GM19035 (cell line): ENCODE measurements around the gene DNAJB2.
A peak's percentile ranks its signal among the peaks of the same experiment; 100 is the strongest.

Experiments used
- ATAC-seq: cut with Tn5 transposase; IDR thresholded peaks from one replicate; pipeline ENCODE4 v1.9.1; 2021; ENCODE audit not compliant: unreplicated experiment

DNAJB2 gene

DNA sequence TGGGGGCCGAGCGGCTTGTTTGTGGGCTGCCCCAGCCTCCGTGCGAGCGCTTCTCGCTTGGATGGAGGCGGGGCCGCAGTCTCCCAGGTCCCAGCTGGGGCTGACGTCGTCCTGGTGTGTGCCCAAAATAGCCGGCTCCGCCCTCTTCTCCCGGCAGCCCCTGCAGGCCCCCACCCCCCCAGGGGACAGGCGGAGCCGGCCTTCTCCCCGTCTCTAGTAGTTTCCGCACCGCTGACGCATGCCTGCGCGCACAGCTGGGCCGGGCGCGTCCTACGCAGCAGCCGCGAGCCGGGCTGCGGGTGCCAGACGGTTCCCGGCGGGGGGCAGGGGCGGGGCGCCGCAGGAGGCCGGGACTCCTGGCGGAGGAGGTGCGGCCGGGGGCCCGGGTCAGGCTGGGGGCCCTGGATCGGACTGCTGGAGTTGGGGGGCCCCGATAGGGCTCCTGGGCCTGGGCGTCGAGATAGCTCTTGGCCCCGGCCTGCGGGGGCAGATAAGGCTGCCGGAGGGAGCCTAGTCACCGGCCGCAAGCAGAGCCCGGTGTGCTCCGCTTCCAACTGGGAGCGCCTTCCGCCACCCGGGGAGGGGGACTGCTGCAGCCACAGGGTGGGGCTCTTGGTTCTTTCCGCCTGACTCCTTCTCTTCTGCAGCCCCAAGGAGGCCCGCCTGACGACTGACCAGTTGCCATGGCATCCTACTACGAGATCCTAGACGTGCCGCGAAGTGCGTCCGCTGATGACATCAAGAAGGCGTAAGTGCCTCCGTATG lies at the start of gene DNAJB2:
DNAJB2 (plus strand) TSS at position 216 of the 765 bp plus-strand sequence; CDS start at position 684, 468 bp downstream.
- ATAC-seq: peak; percentile 83

DNA sequence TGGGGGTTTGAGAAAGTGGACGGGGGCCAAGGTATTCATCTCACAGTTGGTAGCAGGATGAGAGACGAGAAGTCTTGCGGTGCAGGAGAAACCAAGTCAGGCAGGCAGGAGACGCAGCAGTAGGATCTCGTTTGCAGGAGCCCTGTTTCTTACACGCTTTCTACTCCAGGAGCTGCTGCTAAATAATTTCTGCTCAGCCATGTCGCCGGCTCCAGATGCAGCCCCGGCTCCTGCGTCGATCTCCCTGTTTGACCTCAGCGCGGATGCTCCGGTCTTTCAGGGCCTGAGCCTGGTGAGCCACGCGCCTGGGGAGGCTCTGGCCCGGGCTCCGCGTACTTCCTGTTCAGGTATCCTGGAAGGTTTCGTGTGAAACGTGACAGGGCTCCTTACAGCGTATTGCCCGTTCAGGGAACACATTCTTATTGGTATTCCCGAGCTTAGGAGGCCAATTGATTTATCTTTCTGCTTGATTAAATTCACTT lies 49.1 kb upstream of the DNAJB2 start:
- peak; percentile 17 for ATAC-seq

DNA sequence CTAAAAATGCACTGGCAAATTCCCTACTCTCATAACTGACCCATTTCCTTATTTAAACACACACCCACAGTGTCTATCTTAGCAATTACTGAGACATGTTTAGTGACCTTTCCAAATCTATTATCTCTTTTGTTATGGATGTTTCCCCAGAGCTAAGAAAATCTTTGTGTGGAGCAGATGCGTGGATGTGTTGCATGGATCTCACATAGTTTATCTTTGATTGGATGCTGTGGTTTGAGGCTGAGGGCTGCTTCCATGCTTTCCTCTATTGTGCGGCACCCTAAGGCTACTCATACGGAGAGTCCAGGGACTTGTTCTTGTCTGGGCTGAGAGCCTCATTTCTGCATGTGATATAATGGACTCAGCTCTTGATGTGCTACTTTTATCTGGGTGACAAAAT lies 44.8 kb upstream of the DNAJB2 start:
- no peak for ATAC-seq

DNA sequence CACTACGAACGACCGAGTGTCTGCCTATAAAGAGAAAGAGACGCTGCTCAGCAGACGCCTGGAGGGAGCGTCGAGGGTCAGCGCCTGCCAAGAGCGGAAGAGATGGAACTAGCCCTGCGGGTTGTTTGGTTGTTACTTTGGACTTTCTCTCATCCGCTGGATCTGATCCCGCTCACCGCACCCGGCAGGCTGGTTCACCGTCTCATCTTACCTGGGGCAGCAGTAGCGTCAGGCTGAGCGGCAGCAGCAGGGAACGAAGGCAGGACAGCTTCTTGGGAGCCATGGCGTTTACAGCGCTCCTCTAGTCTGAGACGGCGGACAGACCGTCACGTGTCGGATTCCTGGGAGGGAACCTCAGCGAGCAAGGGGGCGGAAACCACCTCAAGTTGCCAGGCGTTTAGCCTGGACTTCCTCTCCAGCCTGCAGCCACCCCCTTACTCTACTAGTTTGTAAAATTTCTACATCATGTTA lies 35.8 kb upstream of the DNAJB2 start:
- ATAC-seq: no peak

DNA sequence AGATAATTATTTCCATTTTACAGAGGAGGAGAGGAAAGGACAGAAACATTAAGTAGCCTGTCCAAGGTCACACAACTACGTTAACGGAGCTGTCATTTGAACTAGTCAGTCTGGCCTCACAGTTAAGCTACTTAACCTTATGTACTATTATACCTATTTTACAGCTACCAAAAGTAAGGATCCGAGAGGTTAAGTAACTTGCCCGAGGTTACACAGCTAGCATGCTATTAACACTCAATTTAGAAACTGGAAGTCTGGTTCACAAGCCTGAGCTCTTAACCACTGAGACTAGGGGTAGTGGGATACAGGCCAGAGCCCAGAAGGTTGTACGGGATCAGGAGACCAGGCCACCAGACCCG lies 34.4 kb upstream of the DNAJB2 start:
- ATAC-seq: no peak

DNA sequence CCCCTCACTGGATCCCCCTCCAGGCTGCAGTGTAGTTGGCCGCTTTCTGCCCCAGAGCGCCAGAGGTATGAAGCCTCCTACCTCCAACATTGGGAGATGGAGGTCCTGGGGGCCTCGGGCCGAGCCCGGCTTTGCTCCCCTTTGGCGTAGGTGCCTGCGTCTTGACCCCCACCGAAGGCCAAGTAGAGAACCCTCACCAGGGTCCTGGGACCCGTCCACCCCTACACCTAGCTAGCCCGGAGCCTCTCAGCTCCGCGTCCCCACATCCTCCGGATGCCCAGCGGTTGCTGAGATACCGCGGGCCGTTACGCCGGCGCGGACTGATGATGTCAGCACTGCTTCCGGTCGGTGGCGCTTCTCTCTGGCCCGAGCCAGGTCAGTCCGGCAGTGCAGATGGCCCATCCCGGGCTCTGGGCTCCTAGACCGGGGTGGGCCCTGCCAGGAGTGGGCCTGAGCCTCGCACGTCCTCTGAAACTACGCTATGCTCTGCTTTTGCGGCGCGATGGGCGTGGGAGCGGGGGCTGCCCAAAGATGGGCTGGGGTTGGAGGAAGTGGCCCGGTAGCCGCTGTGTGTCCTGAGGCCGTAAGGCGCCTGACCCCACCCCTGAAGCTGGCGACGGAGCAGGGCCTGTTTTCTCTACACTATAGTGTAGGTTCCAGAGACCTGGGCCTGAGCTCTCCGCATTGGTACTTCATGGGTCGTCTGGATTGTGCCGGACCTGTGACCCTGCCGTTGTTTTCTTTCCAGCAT lies 33.8 kb upstream of the DNAJB2 start, which contains the start of the genes GLB1L and STK16:
GLB1L (minus strand) TSS at position 297 of the 751 bp plus-strand sequence. CDS start 1,871 bp downstream, outside the sequence.
STK16 (plus strand) TSS at position 332 of the 751 bp plus-strand sequence. CDS start 521 bp downstream, outside the sequence.
- peak; percentile 86 for ATAC-seq

DNA sequence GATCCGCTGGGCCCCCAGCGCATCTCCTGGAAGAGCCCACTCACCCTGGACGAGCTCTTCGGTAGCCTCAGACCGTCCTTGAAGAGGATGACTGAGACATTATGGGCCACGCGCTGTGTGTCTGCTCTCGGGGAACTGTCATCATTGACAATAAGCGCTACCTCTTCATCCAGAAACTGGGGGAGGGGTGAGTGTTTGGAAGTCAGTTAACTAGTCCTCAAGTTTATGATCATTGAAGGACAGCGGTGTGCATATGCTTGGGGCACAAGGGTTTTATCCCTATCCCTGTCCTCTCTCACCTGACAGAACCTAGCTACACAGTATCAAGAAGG lies 33.3 kb upstream of the DNAJB2 start:
- ATAC-seq: no peak

DNA sequence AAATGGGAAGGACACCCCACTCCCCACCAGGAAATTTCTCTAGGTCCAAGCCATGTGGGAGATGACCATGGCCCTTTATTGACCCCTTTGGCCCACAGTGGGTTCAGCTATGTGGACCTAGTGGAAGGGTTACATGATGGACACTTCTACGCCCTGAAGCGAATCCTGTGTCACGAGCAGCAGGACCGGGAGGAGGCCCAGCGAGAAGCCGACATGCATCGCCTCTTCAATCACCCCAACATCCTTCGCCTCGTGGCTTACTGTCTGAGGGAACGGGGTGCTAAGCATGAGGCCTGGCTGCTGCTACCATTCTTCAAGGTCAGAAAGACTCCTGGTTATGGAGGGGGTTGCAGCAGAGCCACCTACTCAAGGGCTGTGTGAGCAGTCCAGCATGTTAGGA lies 32.6 kb upstream of the DNAJB2 start:
- no peak for ATAC-seq

DNA sequence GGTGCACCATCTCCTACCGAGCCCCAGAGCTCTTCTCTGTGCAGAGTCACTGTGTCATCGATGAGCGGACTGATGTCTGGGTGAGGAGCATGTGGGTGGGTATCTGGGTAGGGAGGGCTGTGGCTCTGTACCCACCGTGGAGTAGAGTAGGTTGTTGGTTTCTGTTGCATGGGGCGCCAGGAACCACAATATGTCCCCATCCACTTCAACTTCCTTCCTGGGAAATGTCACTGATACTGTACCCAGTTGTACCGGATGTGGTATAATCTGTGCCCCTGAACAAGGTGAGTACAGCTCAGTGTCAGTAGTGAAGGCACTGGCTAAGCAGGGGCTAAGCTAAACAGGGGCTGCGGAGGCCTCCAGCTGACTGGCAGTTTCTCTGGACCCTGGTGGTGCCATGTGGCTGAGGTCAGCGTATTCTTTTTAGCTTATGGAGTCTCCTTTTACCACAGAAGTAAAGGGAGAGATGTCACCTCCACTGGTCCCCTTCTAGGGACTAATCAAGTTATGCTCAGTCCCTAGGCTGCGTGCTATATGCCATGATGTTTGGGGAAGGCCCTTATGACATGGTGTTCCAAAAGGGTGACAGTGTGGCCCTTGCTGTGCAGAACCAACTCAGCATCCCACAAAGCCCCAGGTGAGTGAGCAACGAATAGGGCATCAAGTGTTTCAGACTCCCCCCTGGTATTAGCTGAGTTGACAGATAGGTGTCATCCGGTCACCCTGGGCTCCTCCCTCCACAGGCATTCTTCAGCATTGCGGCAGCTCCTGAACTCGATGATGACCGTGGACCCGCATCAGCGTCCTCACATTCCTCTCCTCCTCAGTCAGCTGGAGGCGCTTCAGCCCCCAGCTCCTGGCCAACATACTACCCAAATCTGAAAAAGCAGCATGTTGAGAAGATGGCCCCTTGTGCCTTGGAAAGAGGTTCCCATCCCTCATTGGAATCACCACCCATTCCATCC lies 31.2 kb upstream of the DNAJB2 start:
- ATAC-seq: no peak

DNA sequence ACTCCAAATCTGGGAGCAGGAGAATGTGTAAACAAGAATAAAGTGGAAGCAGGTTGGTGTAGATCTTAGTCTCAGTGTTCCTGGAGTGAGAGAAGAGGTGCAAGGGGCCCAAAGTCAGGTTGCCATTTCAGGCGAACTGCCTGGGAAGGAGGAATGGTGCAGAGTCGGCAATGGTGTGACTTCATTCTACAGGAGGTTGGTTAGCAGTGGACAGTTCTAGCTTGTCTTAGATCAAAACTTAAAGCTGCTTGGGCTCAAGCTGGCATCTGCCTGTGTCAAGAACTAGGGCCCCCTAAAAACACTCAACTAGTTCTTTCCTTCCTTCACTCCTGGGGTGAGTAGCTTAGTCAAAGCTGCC lies 30.3 kb upstream of the DNAJB2 start:
- no peak for ATAC-seq

DNA sequence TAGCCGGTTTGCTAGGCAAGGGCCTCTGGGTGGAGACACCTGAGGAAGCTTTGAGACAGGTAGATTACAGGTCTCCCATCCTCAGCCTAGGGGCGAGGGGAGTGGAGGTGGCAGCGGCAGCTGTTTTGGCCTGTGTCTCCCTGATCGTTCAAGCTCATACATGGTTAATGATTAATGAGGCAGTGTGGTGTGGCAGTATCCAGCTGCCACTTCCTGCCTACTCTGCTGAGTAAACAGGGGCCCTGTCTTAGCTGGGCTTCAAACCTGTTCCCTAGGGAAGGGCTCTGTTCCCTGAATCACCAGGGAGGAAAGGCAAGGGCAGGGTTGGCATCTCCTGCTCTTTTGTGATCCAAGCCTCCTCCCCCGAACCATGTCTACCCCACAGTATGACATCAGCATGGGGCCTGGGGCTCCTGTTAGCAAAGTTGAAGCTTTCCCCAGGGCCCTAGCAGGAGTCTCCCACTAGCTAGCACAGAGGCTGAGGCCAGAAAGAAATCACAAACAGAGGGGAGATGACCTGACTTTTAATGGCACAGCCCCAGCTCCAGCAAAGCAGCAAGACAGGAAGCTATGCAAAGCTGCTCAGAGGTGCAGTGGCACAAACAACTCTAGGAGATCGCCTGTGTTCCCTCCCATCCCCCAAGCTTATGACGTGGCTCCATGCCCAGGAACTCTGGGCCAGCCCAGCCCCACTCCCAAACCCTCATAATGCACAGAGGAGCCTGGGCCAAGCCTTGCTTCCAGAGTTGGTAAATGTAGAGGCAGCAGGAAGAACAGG lies 29.8 kb upstream of the DNAJB2 start:
- no peak for ATAC-seq

DNA sequence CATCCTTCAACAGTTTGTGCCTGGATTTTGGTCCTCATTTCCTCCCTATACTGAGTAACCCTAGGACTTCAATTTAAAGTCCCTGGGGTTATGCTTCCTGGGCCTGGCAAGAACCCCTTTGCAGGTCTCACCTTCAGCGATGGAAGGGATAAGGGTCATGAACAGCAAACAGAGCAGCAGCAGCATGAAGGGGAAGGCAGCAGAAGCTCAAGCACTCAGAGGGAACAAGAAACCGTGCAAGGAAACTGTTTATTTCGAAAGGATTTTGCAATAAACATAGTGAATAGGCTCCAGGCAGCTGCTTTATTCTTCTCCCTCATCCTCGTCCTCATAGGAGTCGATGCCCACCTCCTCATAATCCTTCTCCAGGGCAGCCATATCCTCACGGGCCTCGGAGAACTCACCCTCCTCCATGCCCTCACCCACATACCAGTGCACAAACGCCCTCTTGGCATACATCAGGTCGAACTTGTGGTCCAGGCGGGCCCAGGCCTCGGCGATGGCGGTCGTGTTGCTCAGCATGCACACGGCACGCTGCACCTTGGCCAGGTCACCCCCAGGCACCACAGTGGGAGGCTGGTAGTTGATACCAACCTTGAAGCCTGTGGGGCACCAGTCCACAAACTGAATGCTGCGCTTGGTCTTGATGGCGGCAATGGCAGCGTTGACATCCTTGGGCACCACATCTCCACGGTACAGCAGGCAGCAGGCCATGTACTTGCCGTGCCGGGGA lies 29.0 kb upstream of the DNAJB2 start:
- no peak for ATAC-seq

DNA sequence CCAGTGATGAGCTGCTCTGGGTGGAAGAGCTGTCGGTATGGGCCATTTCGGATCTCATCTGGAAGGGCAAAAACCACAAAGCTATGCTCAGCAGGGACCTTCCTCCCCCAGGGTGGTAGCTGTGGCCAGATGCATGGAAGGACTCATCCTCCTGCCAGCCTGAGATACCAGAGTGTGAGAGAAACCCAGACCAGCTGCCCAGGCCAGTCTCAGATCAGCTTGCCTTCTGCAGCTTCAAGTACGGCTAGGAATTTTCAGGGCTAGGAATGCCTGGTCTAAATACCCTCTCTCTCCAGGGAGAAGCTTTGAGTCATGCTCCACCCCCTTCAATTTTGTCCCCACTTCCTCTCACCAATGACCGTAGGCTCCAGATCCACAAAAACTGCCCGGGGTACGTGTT lies 27.5 kb upstream of the DNAJB2 start:
- no peak for ATAC-seq

DNA sequence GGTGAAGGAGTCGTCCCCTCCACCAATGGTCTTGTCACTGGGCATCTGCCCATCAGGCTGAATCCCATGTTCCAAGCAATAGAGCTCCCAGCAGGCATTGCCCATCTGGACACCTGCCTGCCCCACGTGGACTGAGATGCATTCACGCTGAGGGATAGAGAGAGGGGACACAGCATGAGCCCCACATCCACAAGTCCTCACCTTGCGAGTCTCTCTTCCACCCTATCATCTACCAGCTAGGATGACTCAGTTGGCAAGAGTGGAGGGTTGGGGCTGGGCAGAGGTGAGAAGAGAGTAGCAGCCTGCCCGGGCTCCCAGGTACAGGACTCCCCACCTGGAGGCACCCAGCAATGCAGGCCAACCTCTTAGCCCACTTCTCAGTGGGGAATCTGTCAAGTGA lies 27.1 kb upstream of the DNAJB2 start:
- no peak for ATAC-seq

DNA sequence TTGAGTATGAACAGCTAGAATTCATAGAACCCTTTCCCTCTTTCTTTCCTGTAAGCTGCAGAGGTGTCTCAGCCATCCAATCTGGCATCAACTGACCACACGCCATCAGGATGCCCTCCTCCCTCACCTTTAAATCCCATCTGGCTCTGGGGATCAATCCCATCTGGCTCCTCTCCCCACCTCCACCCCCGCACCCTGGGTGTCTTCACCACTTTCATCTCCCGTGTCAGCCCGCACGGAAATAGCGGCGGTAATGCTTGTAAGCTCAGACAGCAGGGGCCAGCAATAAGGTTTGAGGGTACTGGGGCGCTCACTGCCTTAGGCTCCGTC lies 26.6 kb upstream of the DNAJB2 start:
- peak; percentile 0 for ATAC-seq

DNA sequence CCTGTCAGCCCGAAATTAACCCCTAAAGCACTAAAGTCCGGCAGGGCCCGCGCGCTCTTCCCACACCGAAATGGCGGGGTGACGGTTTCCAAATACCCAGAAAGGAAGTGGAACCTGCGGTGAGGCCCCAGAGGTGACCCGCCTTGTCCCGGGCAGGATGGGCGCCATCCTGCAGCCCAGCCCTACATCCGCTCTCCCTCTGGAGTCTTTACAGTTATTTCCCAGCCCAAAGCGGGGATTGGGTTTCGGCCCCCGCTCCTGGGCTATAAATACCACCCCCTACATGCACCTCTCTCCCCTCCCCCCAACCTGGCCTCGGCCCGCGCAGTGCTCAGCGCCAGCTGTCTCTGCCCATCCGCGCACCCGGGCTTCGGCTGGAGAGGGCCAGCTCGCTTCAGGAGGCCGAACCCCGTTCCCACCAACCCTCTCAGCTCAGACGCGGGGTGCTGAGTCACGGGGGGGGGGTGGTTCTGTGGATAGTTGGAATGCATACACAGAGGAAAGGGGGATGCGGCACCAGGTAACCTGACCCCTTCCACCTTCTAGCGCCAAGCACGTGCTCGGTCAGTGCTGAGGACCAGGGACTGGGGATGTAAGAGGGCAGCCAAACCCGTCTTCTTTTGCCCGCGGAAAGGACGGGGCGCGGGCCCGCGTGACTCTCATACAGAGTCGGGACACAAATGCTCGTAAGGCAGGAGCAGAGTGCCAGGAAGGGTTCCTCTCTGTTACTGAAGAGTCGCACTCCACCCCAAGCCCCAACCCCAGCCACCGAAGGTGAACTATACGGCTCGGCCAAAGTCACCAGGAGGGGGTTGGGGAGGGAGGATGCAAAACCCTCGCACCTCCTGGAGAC lies 26.0 kb upstream of the DNAJB2 start, which contains the start of gene TUBA4B:
TUBA4B (plus strand) TSS at position 344 of the 853 bp plus-strand sequence; CDS start at position 509, 165 bp downstream.
- peak; percentile 20 for ATAC-seq

DNA sequence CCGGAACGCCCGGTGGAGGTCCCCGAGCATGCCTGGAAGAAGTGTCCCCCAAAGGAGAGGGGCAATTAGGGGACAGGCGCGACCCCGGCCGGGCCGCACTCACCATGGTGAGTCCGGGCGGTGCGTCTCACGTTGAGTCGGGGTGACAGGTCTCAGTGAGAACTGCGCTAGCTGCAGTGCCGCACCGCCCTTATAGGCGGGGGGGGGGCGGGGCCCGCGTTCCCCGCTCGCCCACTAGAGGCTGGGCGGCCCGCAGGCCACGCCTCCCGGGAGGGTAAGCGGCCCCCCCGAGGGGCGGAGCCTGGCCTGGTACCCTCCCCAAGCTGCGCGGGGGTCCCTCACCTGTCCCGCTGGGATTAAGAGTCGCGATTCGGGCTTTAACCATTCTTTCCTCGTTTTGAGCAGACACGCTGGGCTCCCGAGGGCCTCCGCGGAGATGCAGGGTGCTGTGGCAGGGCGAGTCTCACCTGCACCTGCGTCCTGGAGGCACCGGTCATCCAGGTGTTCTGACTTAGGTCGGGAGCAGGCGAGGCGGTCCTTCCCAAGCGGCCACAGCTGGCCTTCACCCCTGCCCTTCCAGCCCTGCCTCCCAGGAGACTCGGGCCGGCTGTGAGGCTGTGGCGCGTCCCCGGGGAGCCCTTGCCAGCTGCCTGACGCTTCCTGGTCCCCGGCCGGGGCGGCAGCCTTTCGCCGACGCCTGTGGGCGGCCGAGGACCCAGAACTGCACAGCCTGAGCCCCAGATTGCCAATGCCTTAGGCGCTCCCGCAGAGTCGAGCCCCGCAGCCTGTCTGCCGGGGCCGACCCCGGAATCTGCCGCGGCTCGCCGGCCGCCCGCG lies 25.2 kb upstream of the DNAJB2 start, which contains the start of gene TUBA4A:
TUBA4A (minus strand) TSS at position 166 of the 837 bp plus-strand sequence; CDS start at position 106, 60 bp downstream.
- peak; percentile 65 for ATAC-seq
